GM12891 (cell line): ENCODE results near the gene SALL2.
A peak's percentile ranks its signal among the peaks of the same experiment; 100 is the strongest.

Experiments
- DNase-seq: peaks from one replicate; pipeline ENCODE4 v3.0.0; 2011; ENCODE audit warnings: low spot score; ENCODE audit not compliant: insufficient read length
- FAIRE-seq: peaks from 2 replicates; lab custom pipeline; 2011; peaks lifted over from hg19 to GRCh38; lab: Jason Lieb, UNC
- PAX5 ChIP-seq: IDR thresholded peaks from 2 replicates; pipeline ENCODE4 v1.6.1; 2011; ENCODE audit warnings: low read length, moderate library complexity, mild to moderate bottlenecking; ENCODE audit not compliant: insufficient read depth, severe bottlenecking
- POLR2A ChIP-seq: IDR thresholded peaks from 2 replicates; pipeline ENCODE4 v1.6.1; 2011; ENCODE audit warnings: low read depth, low read length, control low read depth
- POLR2AphosphoS5 ChIP-seq: IDR thresholded peaks from 2 replicates; pipeline ENCODE4 v1.6.1; 2011; ENCODE audit warnings: low read depth, low read length, control low read depth
- POU2F2 ChIP-seq: IDR thresholded peaks from 2 replicates; pipeline ENCODE4 v1.6.1; 2011; ENCODE audit warnings: low read depth, mild to moderate bottlenecking, control low read depth, low read length, moderate library complexity
- SPI1 ChIP-seq: IDR thresholded peaks from 2 replicates; pipeline ENCODE4 v1.6.1; 2011; ENCODE audit warnings: low read depth, low read length, control low read depth
- TAF1 ChIP-seq: IDR thresholded peaks from 2 replicates; pipeline ENCODE4 v1.6.1; 2011; ENCODE audit warnings: low read depth, low read length, control low read depth

Gene SALL2

DNA sequence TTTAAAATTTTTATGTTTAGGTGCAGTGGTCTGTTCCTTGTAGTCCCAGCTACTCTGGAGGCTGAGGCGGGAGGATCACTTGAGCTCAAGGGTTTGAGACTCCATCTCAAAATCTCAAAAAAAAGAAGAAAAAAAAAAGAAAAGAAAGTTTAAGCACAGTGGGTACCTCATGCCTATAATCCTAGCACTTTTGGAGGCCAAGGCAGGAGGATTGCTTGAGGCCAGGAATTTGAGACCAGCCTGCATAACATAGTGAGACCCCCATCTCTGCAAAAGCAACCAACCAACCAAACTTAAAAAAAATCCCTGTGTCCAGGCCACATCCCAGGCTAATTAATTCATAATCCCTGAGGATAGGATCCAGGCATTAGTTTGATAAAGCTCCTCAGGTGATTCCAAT is 3.4 kb upstream of the SALL2 start:
- DNase-seq, result no peak
- FAIRE-seq, result no peak
- TF ChIP-seq SPI1 (no peak), POU2F2 (no peak), POLR2A (no peak), POLR2AphosphoS5 (no peak), PAX5 (no peak), TAF1 (no peak)

DNA sequence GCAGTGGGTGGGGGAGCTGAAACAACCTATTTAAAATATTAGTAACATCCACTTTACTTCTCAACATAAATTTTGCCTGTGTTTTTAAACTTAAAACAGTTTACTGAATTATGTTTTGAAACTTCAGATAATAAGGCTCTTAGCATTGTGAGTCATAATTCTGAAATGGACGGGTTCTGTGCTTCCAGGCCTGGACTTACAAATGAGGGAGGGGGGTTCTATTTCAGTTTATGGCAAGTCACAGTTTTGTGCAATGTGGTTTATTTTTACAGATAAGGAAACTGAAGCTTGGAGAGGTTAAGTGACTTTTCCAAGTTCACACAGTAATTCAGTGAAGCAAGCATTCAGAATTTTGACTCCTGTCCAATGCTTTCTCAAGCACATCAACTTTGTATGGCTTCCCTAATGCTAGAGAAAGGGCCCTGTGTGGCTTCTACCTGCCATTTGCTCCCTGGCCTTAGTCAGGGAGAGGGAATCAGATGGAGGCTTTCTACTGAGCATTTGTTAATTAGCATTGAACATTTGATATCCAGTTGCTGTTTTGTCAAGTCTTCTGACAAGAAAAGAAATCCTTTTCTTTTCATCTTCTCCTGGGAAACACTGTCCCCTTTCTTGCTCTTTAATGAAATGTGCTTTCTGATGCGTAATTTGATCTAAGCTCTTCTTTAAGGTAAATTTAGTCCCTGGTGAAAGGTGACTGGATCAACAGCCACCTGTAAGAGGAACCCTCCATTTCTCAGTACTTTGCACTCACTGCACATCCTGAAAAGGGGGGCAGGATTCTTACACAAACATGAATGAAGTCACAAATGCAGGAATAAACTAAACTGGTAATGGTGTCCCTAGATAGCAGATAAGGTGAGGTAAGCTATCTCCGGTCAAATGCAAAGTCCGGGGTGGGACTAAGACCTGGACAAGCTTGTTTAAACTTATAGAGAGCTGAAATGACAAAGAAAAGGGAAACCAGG is 2.5 kb upstream of the SALL2 start:
- TF ChIP-seq POLR2A, result no peak
- TF ChIP-seq POU2F2, result no peak
- DNase-seq (no peak), FAIRE-seq (no peak)

DNA sequence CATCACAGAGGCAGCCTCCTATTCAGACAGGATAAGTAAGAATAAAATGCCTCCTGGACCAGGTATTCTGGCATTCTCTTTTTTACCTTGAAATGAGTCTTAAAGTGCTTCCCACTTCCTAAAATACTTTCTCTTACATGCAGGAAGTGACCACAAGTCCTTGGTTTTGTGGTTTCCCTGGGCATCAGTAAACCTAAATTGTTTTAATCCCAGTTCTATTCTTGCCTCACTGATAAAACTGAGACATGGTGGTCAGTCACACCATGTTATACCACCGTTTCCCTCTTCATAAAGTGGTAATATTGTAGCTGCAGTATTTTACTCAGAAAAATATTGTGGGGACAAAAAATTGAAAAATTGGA is 1.2 kb upstream of the SALL2 start:
- TF ChIP-seq SPI1 (peak; percentile 31), POU2F2 (no peak), TAF1 (no peak)
- FAIRE-seq, result peak; percentile 9
- DNase-seq, result no peak

DNA sequence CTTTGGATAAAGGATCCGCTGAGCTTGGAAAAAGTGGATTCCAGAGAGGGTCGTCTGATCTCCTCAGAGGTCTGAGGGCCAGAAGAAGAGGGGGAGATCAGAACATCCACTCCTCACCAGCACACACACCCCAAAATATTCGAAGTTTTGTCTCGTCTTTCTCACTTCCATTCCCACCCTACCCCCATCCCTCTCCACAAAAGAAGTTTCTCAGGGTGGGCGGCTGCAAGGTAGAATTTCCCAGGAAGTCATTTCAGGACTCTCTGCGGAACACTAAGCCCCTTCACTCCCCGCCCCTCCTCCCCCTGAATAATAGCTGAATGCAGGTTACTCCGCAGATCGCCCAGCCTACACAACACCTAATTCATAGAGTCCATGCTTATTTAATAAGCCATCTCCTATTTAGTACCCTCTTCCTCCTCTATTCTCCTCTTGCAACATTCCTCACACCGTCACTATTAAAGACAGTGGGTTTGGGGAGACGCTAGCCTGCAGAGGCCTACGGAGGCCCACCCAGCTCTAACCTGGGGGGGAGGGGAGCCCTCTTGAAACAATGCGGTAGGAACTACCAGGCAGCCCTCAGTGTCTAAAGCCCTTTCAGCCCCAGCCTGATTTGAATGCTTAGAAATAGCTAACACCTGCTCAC is 649 bp upstream of the SALL2 start:
- no peak for TF ChIP-seq POLR2AphosphoS5
- no peak for TF ChIP-seq TAF1
- TF ChIP-seq POLR2A, result no peak
- no peak for TF ChIP-seq PAX5
- TF ChIP-seq POU2F2, result no peak
- TF ChIP-seq SPI1, result no peak
- DNase-seq (no peak), FAIRE-seq (peak; percentile 50)

DNA sequence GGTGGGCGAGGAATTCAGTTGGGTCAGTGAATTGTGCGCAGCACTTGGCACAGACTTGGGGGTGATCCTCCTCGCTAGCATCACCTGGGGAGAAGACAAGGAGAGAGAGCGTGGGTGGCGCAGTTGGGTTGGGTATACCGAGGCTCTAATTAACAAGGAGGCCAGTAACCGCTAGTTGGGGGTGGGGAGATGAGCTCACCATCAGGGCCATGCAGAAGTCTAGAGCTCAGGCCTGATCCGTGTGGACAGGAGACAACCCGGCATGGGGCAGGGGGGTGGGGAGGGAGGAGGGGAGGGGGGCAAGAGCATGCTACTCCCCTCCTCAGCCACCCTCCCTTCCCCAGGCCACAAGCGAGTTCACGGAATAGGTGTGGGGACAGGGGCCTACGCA is 580 bp downstream of the SALL2 start:
- FAIRE-seq (no peak), DNase-seq (no peak)
- TF ChIP-seq POLR2A (no peak), SPI1 (no peak), POLR2AphosphoS5 (no peak), PAX5 (no peak), POU2F2 (no peak), TAF1 (no peak)

DNA sequence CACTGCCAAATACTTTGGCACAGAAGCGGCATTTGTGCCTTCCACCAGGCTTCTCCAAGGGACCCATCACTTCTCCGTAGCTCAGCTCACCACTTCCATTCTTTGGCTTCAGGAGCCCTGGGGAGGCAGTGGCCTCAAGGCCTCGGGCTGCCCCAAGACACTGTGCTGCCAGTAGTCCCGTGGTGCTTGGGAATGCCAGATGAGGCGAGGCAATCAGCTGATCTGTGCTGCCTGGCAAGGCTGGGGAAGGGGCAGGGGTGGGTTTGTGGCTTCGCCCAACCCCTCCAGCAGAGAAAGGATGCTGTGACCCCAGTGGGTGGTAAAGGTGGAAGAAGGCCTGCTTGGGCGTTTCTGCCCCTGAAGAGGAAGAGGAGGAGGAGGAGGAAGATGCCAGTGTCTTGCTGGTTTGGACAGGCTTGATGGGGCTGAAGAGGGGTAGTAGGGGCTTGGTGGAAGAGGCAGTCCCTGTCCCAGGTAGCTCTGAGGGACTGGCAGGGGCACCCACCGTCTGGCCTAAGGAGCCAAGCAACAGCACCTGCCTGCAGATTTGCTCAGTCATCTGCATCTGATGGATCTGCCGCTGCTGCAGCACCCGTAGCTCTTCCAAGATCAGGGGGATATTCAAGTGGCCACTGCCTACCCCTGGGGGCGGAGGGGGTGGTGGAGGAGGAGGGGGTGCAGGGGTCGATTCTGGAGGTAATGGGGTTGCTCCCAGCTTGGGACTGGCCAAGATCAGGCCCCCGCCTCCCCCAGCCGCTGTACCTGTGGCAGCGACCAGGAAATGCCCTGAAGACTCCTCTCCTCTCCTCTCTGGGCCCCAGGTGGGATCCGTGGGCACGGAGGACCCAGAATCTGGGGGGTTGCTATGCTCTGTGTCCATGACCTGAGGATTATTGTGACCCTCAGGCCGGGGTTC is 1.3 kb downstream of the SALL2 start:
- DNase-seq (no peak), FAIRE-seq (no peak)
- TF ChIP-seq POLR2A (no peak), POU2F2 (no peak), POLR2AphosphoS5 (no peak), PAX5 (no peak), TAF1 (no peak), SPI1 (no peak)

DNA sequence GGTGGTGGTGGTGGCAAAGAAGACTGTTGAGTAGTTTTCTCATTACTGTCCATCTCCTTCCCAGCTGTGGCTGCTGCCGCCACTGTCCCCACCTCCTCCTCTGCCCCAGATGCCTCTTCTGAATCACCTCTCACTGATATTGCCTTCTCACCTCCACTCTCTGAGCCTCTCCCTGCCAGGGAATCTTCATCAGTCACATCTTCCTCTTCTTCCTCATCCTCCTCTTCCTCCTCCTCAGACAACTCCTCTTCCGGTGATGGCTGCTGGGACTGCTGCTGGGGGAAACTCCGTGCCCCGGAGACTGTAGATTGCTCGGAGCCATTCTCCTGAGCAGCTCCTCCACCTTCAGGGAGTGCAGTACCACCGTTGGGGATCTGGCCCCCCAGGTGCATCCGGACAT is 2.9 kb downstream of the SALL2 start:
- FAIRE-seq, result no peak
- DNase-seq, result no peak
- no peak for TF ChIP-seq POLR2A

DNA sequence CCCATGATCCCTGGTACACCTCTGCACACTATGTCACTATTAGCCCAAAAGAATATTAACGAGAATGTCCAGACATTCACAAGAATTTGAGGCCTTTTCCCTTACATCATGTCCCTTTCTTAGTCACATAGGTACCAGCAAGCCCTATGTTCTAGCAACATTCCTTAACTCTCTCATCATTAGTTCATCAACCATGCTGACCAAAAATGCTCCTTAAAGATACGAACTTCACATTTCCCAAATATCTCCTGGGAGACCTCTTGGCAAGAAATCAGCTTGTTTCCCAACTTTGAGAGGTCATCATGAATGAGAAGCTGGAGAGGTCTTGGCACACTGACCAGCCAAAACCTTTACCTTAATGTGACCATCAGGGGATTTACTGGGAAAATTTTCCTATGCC is 4.6 kb downstream of the SALL2 start:
- FAIRE-seq (no peak), DNase-seq (no peak)
- TF ChIP-seq SPI1 (no peak), POLR2A (no peak), POLR2AphosphoS5 (no peak), TAF1 (no peak), PAX5 (no peak), POU2F2 (no peak)

DNA sequence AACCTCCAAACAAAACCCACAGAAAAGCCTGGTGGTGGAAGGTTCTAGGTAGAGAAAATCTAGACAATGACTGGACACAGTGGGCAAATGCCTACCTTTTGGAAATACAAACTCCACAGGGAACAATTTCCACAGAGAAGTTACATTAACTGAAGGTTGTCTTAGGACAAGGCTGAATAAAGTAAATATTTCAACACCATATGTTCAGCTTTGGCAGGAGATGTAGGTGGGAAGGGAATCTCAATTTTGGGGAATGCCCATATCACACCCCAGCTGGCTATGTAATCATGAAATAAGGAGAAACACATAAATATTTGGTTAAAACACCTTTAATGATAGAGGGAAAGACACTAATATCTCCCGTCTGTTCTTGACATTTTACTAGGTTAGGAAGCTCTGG is 5.4 kb downstream of the SALL2 start:
- DNase-seq (no peak), FAIRE-seq (no peak)
- no peak for TF ChIP-seq SPI1
- TF ChIP-seq POU2F2, result no peak
- TF ChIP-seq POLR2AphosphoS5, result no peak
- TF ChIP-seq POLR2A, result no peak
- no peak for TF ChIP-seq PAX5
- no peak for TF ChIP-seq TAF1
